IMR-90 (cell line): ENCODE measurements around the gene ARFIP1. TPM values are rescaled to one million over a fixed set of nuclear protein-coding genes. Genes with fewer than 3 reads are reported as not detected.

Source experiments
- ATAC-seq: fragments of 200-7000 bp; cut with Tn5 transposase; 2 replicates; pipeline ENCODE4 v1.9.1; 2020; ENCODE audit warnings: low read depth, mild to moderate bottlenecking, moderate library complexity
- BruUV-seq: library from RNA; stranded (reverse); fragments of 400-500 nt; replicated peaks from 2 replicates; lab custom pipeline; 2021; lab: Mats Ljungman, UMichigan
- CTCF ChIA-PET: fragments of 300-600 bp; formaldehyde crosslinking; extraction: SDS; loops from one replicate; lab custom pipeline; 2021; ENCODE audit warnings: antibody characterized with exemption; lab: Yijun Ruan, JAX
- POLR2A ChIA-PET: fragments of 300-600 bp; sonication (Branson Sonifier 250); formaldehyde crosslinking; loops from one replicate; lab custom pipeline; 2022; ENCODE audit warnings: antibody characterized with exemption; ENCODE audit not compliant: unreplicated experiment; lab: Charles Lee
- DNase-seq: peaks from one replicate; pipeline ENCODE4 v3.0.0; 2013
- H2AFZ ChIP-seq: replicated peaks from 2 replicates; pipeline ENCODE3; 2013; ENCODE audit warnings: low read length, mild to moderate bottlenecking; ENCODE audit not compliant: poor library complexity
- H2AK5ac ChIP-seq: 2 replicates; pipeline ENCODE4 v1.6.1; 2013; ENCODE audit warnings: low read depth, low read length, inconsistent platforms
- H2AK9ac ChIP-seq: replicated peaks from 2 replicates; pipeline ENCODE3; 2013; ENCODE audit warnings: mild to moderate bottlenecking, low read depth, low read length, moderate library complexity; ENCODE audit not compliant: poor library complexity
- H2BK120ac ChIP-seq: 2 replicates; pipeline ENCODE4 v1.6.1; 2013; ENCODE audit warnings: low read depth, low read length, inconsistent platforms
- H2BK15ac ChIP-seq: 3 replicates; pipeline ENCODE4 v1.6.1; 2013; ENCODE audit warnings: low read depth, low read length, inconsistent platforms
- H2BK20ac ChIP-seq: 2 replicates; pipeline ENCODE4 v1.6.1; 2013; ENCODE audit warnings: low read depth, mild to moderate bottlenecking, inconsistent platforms, low read length, moderate library complexity
- H2BK5ac ChIP-seq: 2 replicates; pipeline ENCODE4 v1.6.1; 2013; ENCODE audit warnings: mild to moderate bottlenecking, low read depth, low read length, inconsistent platforms; ENCODE audit not compliant: poor library complexity, severe bottlenecking
- H3K14ac ChIP-seq: replicated peaks from 2 replicates; pipeline ENCODE4 v1.6.1; 2013; ENCODE audit warnings: low read depth, low read length, inconsistent platforms
- H3K18ac ChIP-seq: 2 replicates; pipeline ENCODE4 v1.6.1; 2013; ENCODE audit warnings: low read depth, low read length, control low read depth
- H3K23ac ChIP-seq: 2 replicates; pipeline ENCODE4 v1.6.1; 2013; ENCODE audit warnings: low read depth, low read length, inconsistent platforms
- H3K27ac ChIP-seq: 2 replicates; pipeline ENCODE4 v1.5.1; 2013; ENCODE audit warnings: mild to moderate bottlenecking, control low read depth, low read length; ENCODE audit not compliant: insufficient read depth
- H3K27me3 ChIP-seq: 2 replicates; pipeline ENCODE4 v1.6.1; 2013; ENCODE audit warnings: low read length; ENCODE audit not compliant: control insufficient read depth, insufficient read depth
- H3K36me3 ChIP-seq: 2 replicates; pipeline ENCODE4 v1.6.1; 2013; ENCODE audit warnings: low read length, mixed read lengths; ENCODE audit not compliant: control insufficient read depth, insufficient read depth
- H3K4ac ChIP-seq: 2 replicates; pipeline ENCODE4 v1.6.1; 2013; ENCODE audit warnings: low read depth, low read length, inconsistent platforms
- H3K4me1 ChIP-seq: 2 replicates; pipeline ENCODE4 v1.6.1; 2013; ENCODE audit warnings: low read length, mixed read lengths; ENCODE audit not compliant: control insufficient read depth, insufficient read depth
- H3K4me2 ChIP-seq: 2 replicates; pipeline ENCODE4 v1.6.1; 2013; ENCODE audit warnings: low read depth, mild to moderate bottlenecking, control low read depth, low read length, moderate library complexity
- H3K4me3 ChIP-seq: 2 replicates; pipeline ENCODE4 v1.5.1; 2013; ENCODE audit warnings: low read depth, mild to moderate bottlenecking, control low read depth, low read length, moderate library complexity; ENCODE audit not compliant: insufficient read depth
- H3K56ac ChIP-seq: 2 replicates; pipeline ENCODE4 v1.6.1; 2013; ENCODE audit warnings: low read length, inconsistent platforms; ENCODE audit not compliant: insufficient read depth; ENCODE audit errors: extremely low read depth
- H3K79me1 ChIP-seq, 2 experiments: 2 replicates each; pipeline ENCODE4 v1.6.1; 2013; ENCODE audit warnings: low read length in 2 of 2, inconsistent platforms in 1 of 2, low read depth in 1 of 2
- H3K9ac ChIP-seq: 2 replicates; pipeline ENCODE4 v1.6.1; 2013; ENCODE audit warnings: low read depth, low read length, control low read depth
- H3K9me1 ChIP-seq: 2 replicates; pipeline ENCODE4 v1.6.1; 2013; ENCODE audit warnings: low read length, inconsistent platforms; ENCODE audit not compliant: insufficient read depth
- H3K9me3 ChIP-seq: 2 replicates; pipeline ENCODE4 v1.6.1; 2013; ENCODE audit warnings: low read length; ENCODE audit not compliant: control insufficient read depth, insufficient read depth
- H4K20me1 ChIP-seq: 2 replicates; pipeline ENCODE4 v1.6.1; 2013; ENCODE audit warnings: low read length, inconsistent platforms; ENCODE audit not compliant: insufficient read depth
- H4K5ac ChIP-seq: 2 replicates; pipeline ENCODE4 v1.6.1; 2013; ENCODE audit warnings: mild to moderate bottlenecking, low read depth, low read length, control low read depth
- H4K8ac ChIP-seq, 2 experiments: 2 replicates each; pipeline ENCODE4 v1.6.1; 2013; ENCODE audit warnings: low read depth in 2 of 2, low read length in 2 of 2, control low read depth in 1 of 2, inconsistent platforms in 1 of 2
- H4K91ac ChIP-seq: 2 replicates; pipeline ENCODE4 v1.6.1; 2013; ENCODE audit warnings: low read depth, low read length, inconsistent platforms; ENCODE audit not compliant: insufficient read depth
- BHLHE40 ChIP-seq: fragments of 150-350 bp; IDR thresholded peaks from 2 replicates; pipeline ENCODE4 v1.6.1; 2016; ENCODE audit warnings: mild to moderate bottlenecking, low read depth, low read length
- CEBPB ChIP-seq: IDR thresholded peaks from 2 replicates; pipeline ENCODE4 v1.6.1; 2012; ENCODE audit warnings: low read depth, low read length, improper control_type of control experiment
- CHD1 ChIP-seq: IDR thresholded peaks from 2 replicates; pipeline ENCODE4 v1.6.1; 2012; ENCODE audit warnings: low read depth, low read length, improper control_type of control experiment
- CTCF ChIP-seq: conservative IDR thresholded peaks from 2 replicates; pipeline ENCODE4 v1.5.1; 2012; ENCODE audit warnings: mild to moderate bottlenecking, low read depth, low read length, improper control_type of control experiment
- ELK1 ChIP-seq: fragments of 150-350 bp; IDR thresholded peaks from 2 replicates; pipeline ENCODE4 v1.6.1; 2016; ENCODE audit warnings: low read depth, mild to moderate bottlenecking, low read length, moderate library complexity, borderline replicate concordance
- FOS ChIP-seq: fragments of 150-350 bp; IDR thresholded peaks from 2 replicates; pipeline ENCODE4 v1.6.1; 2016; ENCODE audit warnings: low read depth, low read length
- MAFK ChIP-seq: IDR thresholded peaks from 2 replicates; pipeline ENCODE4 v1.6.1; 2012; ENCODE audit warnings: low read depth, low read length, improper control_type of control experiment
- MAZ ChIP-seq: IDR thresholded peaks from 2 replicates; pipeline ENCODE4 v1.6.1; 2012; ENCODE audit warnings: low read depth, mild to moderate bottlenecking, low read length, improper control_type of control experiment, moderate library complexity, borderline replicate concordance
- MXI1 ChIP-seq: IDR thresholded peaks from 2 replicates; pipeline ENCODE4 v1.6.1; 2012; ENCODE audit warnings: low read depth, mild to moderate bottlenecking, low read length, moderate library complexity, borderline replicate concordance
- NFE2L2 ChIP-seq: fragments of 150-350 bp; IDR thresholded peaks from 2 replicates; pipeline ENCODE4 v1.6.1; 2016; ENCODE audit warnings: low read depth, mild to moderate bottlenecking, low read length
- POLR2A ChIP-seq: IDR thresholded peaks from 2 replicates; pipeline ENCODE4 v1.6.1; 2012; ENCODE audit warnings: mild to moderate bottlenecking, low read depth, low read length
- RAD21 ChIP-seq: IDR thresholded peaks from 2 replicates; pipeline ENCODE4 v1.6.1; 2012; ENCODE audit warnings: low read length, improper control_type of control experiment
- RCOR1 ChIP-seq: IDR thresholded peaks from 2 replicates; pipeline ENCODE4 v1.6.1; 2012; ENCODE audit warnings: mild to moderate bottlenecking, low read length, improper control_type of control experiment; ENCODE audit not compliant: insufficient replicate concordance
- RFX5 ChIP-seq: IDR thresholded peaks from 2 replicates; pipeline ENCODE4 v1.8.0; 2012; ENCODE audit warnings: low read depth, mild to moderate bottlenecking, low read length, moderate library complexity
- SMC3 ChIP-seq: fragments of 150-350 bp; IDR thresholded peaks from 2 replicates; pipeline ENCODE4 v1.6.1; 2016; ENCODE audit warnings: low read depth, mild to moderate bottlenecking, antibody characterized with exemption, low read length, moderate library complexity
- USF2 ChIP-seq: fragments of 150-350 bp; IDR thresholded peaks from 2 replicates; pipeline ENCODE4 v1.6.1; 2017; ENCODE audit warnings: mild to moderate bottlenecking, antibody characterized with exemption, low read length, low read depth
- WGBS, 2 experiments: methylation state at CpG; one replicate each; pipeline versions ENCODE4 v1.1.5 to v1.1.7; 2013; ENCODE audit warnings: missing lambda C conversion rate in 2 of 2; ENCODE audit not compliant: insufficient read length in 1 of 2; ENCODE audit errors: extremely low coverage in 2 of 2; 5-methylcytosine and 5-hydroxymethylcytosine counted together
- dilution Hi-C: fragments of 300-500 bp; cut with HindIII; formaldehyde crosslinking; loops from one replicate; pipeline ENCODE4 v1.14.3; 2018; ENCODE audit warnings: low sequenced_read_pairs; ENCODE audit not compliant: unreplicated experiment
- in situ Hi-C: fragments of 300-500 bp; cut with MboI; formaldehyde crosslinking; loops from 3 replicates; pipeline ENCODE4 v1.14.3; 2019; ENCODE audit warnings: low sequenced_read_pairs, inconsistent platforms, mixed read lengths
- intact Hi-C: fragments of 100-400 bp; cut with micrococcal nuclease; formaldehyde crosslinking; loops from 2 replicates; pipeline ENCODE4 v1.10.0; 2022
- polyA plus RNA-seq, 3 experiments: library from polyadenylated mRNA; depleted of rRNA; stranded (reverse); fragments of >200 nt; gene quantifications; 2 replicates each; pipeline ENCODE4 v1.2.3, GENCODE V29; 2012; ENCODE audit warnings: low replicate concordance in 1 of 3
- total RNA-seq: library from RNA; depleted of rRNA; stranded (reverse); fragments of >200 nt; gene quantifications from 2 replicates; pipeline ENCODE4 v1.2.3, GENCODE V29; 2012

Gene ARFIP1
- total and polyA plus RNA-seq, 2 of the 4 experiments (the other 2 are of a cell fraction) = 12.7 to 30.5 TPM

GRCh38 chr4:152862608-152863007 is 82.9 kb downstream of the ARFIP1 start:
- Histone ChIP-seq H2AK5ac (no peak overlapping the region), H3K27ac (no peak overlapping the region), H3K56ac (no peak overlapping the region), H2BK5ac (no peak overlapping the region), H3K18ac (no peak overlapping the region), H4K8ac (no peak overlapping the region), H2BK15ac (no peak overlapping the region), H3K9me3 (no peaks in the 10 kb centered on the region), H3K4ac (no peak overlapping the region), H2BK120ac (no peak overlapping the region), H3K4me2 (no peak overlapping the region), H3K27me3 (no peaks in the 10 kb centered on the region), H3K9me1 (no peaks in the 10 kb centered on the region), H3K4me1 (peaks cover 3% of the 10 kb centered on the region), H3K36me3 (no peaks in the 10 kb centered on the region), H2AK9ac (no peak overlapping the region), H3K14ac (peak overlapping the region; percentile 35; the same call in 1 of the 2 replicates), H3K23ac (no peak overlapping the region), H3K9ac (no peak overlapping the region), H3K4me3 (no peak overlapping the region), H3K79me1 (peaks cover 4 to 5% of the 10 kb centered on the region in 2 experiments; a peak in 2 of 4 replicates), H4K20me1 (0 out of 2 replicates have a peak, but pooled peaks cover 5% of the 10 kb centered on the region), H2AFZ (no peak overlapping the region), H4K91ac (no peak overlapping the region), H4K5ac (no peak overlapping the region), H2BK20ac (no peak overlapping the region)
- no TSS peak for BruUV-seq
- ATAC-seq = no peak
- POLR2A ChIA-PET = no interaction called here
- DNase-seq = no peak
- WGBS, 2 experiments = no CpG with 5 or more reads among the region's 1 CpG
- dilution Hi-C loops = no loop called here
- TF ChIP-seq POLR2A (no peak), RAD21 (no peak), ELK1 (no peak), USF2 (no peak), MAZ (no peak), BHLHE40 (no peak), CHD1 (no peak), CTCF (no peak), NFE2L2 (no peak), MXI1 (no peak), MAFK (no peak), CEBPB (no peak), SMC3 (no peak), FOS (no peak), RCOR1 (no peak), RFX5 (no peak)
- in situ Hi-C loops = no loop called here
- intact Hi-C loops = no loop called here
- CTCF ChIA-PET = no interaction called here
